ENCODE measurements around the gene HK3.

HK3 gene

DNA sequence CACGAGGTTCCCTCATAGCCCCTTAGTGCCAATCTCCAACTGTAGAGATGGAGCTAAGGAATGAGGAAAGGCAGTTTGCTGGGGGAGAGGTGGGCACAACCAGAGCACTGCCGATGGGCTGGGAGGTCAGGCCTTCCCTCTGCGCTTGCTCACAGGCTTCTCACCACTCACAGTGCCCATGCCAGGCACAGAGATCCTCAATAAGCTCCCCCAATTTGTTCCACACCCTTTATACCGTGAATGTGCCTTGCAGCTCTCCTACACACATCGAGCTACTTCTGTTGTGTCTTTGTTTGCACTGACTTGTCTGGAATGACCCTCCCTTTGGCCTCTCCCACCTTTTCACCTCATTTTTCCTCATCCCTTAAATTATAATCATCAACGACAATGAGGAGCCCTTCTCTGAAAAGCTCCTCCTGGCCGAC is 1.6 kb upstream of the HK3 start:
- no peak for DNase-seq (ENCODE audit: low spot score)
- in situ Hi-C loops (cut with MboI; ENCODE audit: low sequenced_read_pairs, unreplicated experiment), result no loop called here
- TF ChIP-seq, protein P1, sequence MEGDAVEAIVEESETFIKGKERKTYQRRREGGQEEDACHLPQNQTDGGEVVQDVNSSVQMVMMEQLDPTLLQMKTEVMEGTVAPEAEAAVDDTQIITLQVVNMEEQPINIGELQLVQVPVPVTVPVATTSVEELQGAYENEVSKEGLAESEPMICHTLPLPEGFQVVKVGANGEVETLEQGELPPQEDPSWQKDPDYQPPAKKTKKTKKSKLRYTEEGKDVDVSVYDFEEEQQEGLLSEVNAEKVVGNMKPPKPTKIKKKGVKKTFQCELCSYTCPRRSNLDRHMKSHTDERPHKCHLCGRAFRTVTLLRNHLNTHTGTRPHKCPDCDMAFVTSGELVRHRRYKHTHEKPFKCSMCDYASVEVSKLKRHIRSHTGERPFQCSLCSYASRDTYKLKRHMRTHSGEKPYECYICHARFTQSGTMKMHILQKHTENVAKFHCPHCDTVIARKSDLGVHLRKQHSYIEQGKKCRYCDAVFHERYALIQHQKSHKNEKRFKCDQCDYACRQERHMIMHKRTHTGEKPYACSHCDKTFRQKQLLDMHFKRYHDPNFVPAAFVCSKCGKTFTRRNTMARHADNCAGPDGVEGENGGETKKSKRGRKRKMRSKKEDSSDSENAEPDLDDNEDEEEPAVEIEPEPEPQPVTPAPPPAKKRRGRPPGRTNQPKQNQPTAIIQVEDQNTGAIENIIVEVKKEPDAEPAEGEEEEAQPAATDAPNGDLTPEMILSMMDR (IDR thresholded peaks at IDR 0.05; ENCODE audit: borderline replicate concordance, control extremely low read depth, extremely low read depth, insufficient read depth, missing control alignments), result no peak

DNA sequence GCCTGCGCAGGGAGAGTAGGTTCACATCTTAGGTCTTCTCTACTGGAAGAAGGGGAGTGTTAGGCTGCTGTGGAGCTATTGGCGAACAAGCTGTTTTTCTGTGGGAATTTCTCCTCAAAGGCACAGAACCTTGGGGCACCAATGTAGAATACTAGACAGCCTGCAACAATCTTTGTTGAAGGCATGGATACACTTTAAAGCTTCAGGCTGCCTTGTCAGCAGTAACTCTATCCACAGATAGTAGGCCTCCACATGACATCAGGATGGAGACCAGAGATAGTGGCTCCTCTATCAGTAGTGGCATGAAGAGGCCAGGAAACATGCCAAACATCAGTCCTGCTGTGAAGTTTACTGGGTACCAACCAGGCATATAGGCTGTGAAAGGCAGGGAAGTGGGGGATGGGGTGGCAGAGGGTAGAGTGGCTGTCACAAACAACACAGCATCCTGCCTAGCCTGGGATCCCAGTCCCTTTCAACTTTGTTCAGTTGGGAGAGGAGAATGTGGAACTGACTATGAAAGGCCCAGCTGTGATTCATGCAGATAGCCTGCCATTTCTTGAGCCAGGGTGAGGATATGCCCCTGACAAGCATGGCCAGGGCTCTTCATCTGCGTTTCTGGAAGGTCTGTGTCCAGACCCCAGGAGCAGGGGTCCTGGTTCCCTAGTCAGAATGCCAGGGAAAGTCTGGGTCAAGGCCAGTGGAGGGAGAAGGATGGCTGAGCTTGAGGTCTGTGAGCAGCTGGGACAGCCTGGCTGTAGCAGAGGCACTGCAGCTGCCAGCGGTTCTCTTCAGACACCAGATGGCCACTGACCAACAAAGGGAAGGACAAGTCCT is 1.0 kb upstream of the HK3 start:
- in situ Hi-C loops (cut with MboI; ENCODE audit: low sequenced_read_pairs, unreplicated experiment), result no loop called here
- no peak for DNase-seq (ENCODE audit: low spot score)
- TF ChIP-seq, protein P1 (IDR thresholded peaks at IDR 0.05; ENCODE audit: borderline replicate concordance, control extremely low read depth, extremely low read depth, insufficient read depth, missing control alignments), result no peak

DNA sequence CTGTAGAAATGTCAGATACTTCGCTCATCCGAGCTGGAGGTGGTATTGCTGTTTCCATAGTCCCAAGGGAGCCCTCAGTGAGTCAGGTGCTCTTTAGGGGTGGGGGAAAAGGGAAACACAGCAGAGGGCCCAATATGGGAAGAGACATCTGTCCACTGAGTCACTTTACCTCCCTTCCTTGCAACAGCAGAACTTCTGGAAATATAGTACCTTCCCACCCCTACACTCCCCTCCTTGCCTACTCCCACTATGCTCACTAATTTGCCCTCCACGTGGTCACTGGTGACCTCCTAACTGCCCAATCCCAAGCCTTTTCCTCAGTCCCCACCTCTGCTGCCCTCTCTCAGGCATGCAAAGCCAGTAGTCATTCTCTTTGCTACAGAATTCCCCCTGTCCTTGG is 1.9 kb downstream of the HK3 start:
- in situ Hi-C loops (cut with MboI; ENCODE audit: low sequenced_read_pairs, unreplicated experiment), result no loop called here
- DNase-seq (ENCODE audit: low spot score), result no peak
- TF ChIP-seq, protein P1 (IDR thresholded peaks at IDR 0.05; ENCODE audit: borderline replicate concordance, control extremely low read depth, extremely low read depth, insufficient read depth, missing control alignments), result no peak

DNA sequence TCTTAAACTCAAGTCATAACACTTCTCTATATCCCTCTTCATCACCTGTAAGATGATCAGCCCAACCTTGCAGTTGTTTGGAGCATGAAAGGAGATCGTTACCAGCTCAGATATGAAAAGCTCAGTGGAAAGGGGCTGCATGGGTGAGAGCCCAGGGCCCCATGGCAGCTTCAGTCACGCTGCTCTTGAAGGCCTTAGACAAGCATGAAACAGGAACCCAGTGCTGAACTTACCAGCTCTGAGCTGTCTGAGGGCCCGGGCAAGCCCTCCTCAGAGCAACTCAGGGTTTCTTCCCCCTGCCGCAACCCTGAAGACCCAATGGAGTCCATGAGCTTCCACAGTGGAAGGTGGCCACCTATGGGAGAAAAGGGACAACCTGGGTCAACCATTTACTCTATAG is 3.3 kb downstream of the HK3 start:
- DNase-seq (ENCODE audit: low spot score), result no peak
- TF ChIP-seq, protein P1 (IDR thresholded peaks at IDR 0.05; ENCODE audit: borderline replicate concordance, control extremely low read depth, extremely low read depth, insufficient read depth, missing control alignments), result no peak
- in situ Hi-C loops (cut with MboI; ENCODE audit: low sequenced_read_pairs, unreplicated experiment), result no loop called here

DNA sequence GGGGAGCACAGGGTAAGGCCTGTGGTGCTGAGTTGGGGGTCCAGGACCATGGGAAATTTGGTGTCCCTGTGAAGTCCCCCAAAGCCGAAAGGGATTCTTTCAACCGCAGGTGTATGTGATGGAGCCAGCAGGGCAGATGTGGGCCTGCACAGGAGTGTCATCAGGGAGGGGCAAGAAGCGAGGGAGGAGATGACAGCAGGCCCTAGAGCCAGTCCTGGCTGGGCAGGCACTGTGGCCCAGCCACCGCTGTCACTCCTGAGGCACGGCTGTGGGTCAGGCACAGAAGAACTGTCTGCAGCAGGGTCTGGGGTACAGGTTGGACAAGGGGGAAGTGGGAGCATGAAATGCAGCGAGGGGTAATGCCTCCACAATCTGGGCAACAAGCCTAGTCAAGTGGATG is 4.8 kb downstream of the HK3 start:
- in situ Hi-C loops (cut with MboI; ENCODE audit: low sequenced_read_pairs, unreplicated experiment), result no loop called here
- DNase-seq (ENCODE audit: low spot score), result no peak
- TF ChIP-seq, protein P1 (IDR thresholded peaks at IDR 0.05; ENCODE audit: borderline replicate concordance, control extremely low read depth, extremely low read depth, insufficient read depth, missing control alignments), result no peak

DNA sequence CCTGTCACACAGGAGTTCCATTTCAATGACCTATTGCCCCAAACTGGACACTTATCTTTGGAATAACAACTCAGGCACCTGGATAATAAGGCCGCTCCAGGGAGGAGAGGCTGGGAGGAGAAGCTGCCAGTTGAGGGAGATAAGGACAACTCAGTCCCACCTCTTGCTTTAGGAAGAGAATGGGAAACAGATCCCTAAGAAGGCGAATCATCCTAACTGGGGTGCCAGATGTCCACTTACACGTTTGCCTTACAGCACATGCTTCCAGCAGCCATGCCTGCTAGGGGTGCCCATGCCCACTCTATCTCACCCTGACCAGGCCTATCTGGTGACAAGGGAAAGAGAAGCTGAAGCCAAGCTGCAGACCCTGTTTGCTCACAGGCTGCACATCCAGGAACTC is 6.5 kb downstream of the HK3 start:
- in situ Hi-C loops (cut with MboI; ENCODE audit: low sequenced_read_pairs, unreplicated experiment), result no loop called here
- DNase-seq (ENCODE audit: low spot score), result no peak
- TF ChIP-seq, protein P1 (IDR thresholded peaks at IDR 0.05; ENCODE audit: borderline replicate concordance, control extremely low read depth, extremely low read depth, insufficient read depth, missing control alignments), result no peak

All from GM13976 (cell line).